Retina (tissue), 1 donor: ENCODE results near the gene DLK1.

Source experiments
- DNase-seq: peaks from one replicate; pipeline ENCODE4 v3.0.0-alpha.2; 2016

Gene DLK1

GRCh38 chr14:100694579-100695422 lies 31.9 kb upstream of the DLK1 start:
- no peak for DNase-seq

GRCh38 chr14:100695423-100695738 lies 31.3 kb upstream of the DLK1 start:
- no peak for DNase-seq

GRCh38 chr14:100696008-100696407 lies 30.7 kb upstream of the DLK1 start:
- DNase-seq = no peak

- no peak for DNase-seq
Measured at GRCh38 chr14:100696590-100696989, 30.1 kb upstream of the DLK1 start.

GRCh38 chr14:100698066-100698465 lies 28.6 kb upstream of the DLK1 start:
- DNase-seq = no peak

GRCh38 chr14:100698666-100699448 lies 27.8 kb upstream of the DLK1 start:
- DNase-seq = no peak

GRCh38 chr14:100701314-100701713 lies 25.4 kb upstream of the DLK1 start:
- DNase-seq = no peak

GRCh38 chr14:100702590-100702989 lies 24.1 kb upstream of the DLK1 start:
- no peak for DNase-seq

GRCh38 chr14:100703386-100704220 lies 23.1 kb upstream of the DLK1 start:
- DNase-seq = no peak

- DNase-seq = no peak
Measured at GRCh38 chr14:100706200-100706599, 20.5 kb upstream of the DLK1 start.

- DNase-seq = no peak
Measured at GRCh38 chr14:100706860-100707259, 19.8 kb upstream of the DLK1 start.

GRCh38 chr14:100708425-100709288 lies 18.0 kb upstream of the DLK1 start:
- peak; percentile 52 for DNase-seq

- DNase-seq = peak; percentile 85
Measured at GRCh38 chr14:100709289-100710284, 17.1 kb upstream of the DLK1 start.

- no peak for DNase-seq
Measured at GRCh38 chr14:100710391-100710790, 16.3 kb upstream of the DLK1 start.

- no peak for DNase-seq
Measured at GRCh38 chr14:100710826-100711462, 15.7 kb upstream of the DLK1 start.

GRCh38 chr14:100711493-100711892 lies 15.2 kb upstream of the DLK1 start:
- DNase-seq = no peak

- no peak for DNase-seq
Measured at GRCh38 chr14:100712490-100712889, 14.2 kb upstream of the DLK1 start.

- no peak for DNase-seq
Measured at GRCh38 chr14:100713705-100714104, 13.0 kb upstream of the DLK1 start.

GRCh38 chr14:100714258-100714892 lies 12.3 kb upstream of the DLK1 start:
- DNase-seq = no peak

- no peak for DNase-seq
Measured at GRCh38 chr14:100715332-100715731, 11.4 kb upstream of the DLK1 start.
